Measurements from ENCODE around the gene MBOAT1. TPM values are rescaled to one million over a fixed set of nuclear protein-coding genes. Genes with fewer than 3 reads are reported as not detected.

Gene MBOAT1
- total RNA-seq, 1 donor from 2014 or later: 6.6 TPM

DNA sequence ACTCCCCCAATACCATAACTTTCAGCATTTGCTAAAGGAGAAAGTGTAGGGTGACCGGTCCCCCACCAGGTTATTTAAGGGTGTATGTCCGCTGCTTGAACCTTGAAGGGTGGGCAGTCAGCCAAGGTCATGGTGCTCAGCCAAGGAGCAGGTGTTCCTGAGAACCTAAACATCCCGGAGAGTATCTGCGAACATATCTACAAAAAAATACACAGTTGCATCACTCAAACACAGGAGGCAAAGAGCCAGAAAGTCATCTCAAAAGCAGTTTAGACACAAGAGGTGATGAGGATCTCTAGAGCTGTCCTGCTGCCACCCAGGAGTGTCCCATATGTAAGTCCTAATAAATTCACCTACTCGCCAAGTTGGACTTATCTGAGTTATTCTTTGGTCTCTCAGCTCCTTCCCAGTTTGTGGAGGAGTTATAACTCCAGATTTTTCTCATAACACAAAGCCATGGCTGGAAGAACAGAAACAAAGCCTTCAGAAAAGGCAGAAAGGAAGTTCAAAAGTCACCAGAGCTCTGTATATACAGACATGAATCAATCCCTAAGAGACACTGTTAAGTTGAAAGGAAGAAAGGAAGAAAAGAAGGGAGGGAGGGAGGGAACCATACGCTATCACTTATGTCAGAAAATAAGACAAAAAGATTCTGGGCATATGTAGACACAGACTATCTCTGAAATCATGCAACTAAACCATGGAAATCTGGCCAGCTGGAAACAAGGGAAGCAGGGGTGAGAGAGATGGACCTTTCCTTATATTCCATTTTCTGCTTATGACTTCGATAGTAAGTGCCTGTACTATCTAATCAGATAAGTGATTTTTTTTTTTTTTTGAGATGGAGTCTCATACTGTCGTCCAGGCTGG is 11.3 kb downstream of the MBOAT1 start:
- Mint-ChIP-seq H3K36me3 (ENCODE audit: unreplicated experiment) (no peaks in the 10 kb centered on the region), H3K27me3 (ENCODE audit: unreplicated experiment) (no peaks in the 10 kb centered on the region), H3K27ac (ENCODE audit: unreplicated experiment) (no peak overlapping the region), H3K9me3 (ENCODE audit: unreplicated experiment) (no peaks in the 10 kb centered on the region), H3K4me1 (ENCODE audit: unreplicated experiment) (peaks cover 21% of the 10 kb centered on the region), H3K4me3 (ENCODE audit: unreplicated experiment) (no peak overlapping the region)
- no peak for DNase-seq (ENCODE audit: extremely low spot score, unreplicated experiment)
- TF ChIP-seq, protein P1, sequence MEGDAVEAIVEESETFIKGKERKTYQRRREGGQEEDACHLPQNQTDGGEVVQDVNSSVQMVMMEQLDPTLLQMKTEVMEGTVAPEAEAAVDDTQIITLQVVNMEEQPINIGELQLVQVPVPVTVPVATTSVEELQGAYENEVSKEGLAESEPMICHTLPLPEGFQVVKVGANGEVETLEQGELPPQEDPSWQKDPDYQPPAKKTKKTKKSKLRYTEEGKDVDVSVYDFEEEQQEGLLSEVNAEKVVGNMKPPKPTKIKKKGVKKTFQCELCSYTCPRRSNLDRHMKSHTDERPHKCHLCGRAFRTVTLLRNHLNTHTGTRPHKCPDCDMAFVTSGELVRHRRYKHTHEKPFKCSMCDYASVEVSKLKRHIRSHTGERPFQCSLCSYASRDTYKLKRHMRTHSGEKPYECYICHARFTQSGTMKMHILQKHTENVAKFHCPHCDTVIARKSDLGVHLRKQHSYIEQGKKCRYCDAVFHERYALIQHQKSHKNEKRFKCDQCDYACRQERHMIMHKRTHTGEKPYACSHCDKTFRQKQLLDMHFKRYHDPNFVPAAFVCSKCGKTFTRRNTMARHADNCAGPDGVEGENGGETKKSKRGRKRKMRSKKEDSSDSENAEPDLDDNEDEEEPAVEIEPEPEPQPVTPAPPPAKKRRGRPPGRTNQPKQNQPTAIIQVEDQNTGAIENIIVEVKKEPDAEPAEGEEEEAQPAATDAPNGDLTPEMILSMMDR (IDR thresholded peaks at IDR 0.05): no peak

DNA sequence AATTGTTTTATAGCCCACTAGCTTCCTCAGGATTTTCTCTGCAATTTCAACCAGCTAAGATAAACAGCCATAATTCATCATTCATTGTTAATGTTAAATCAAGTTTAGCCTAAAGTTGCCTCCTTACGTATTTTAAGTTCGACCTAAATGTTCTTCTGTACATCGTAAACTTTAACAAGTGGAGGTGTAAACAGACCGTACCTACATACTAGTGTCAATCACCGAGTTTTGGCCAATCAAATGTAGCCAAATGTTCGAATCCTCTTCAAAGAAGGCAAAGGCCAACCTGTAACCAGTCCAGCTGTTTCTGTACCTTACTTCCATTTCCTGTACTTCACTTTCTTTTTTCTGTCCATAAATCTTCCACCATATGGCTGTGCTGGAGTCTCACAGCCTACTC is 13.5 kb downstream of the MBOAT1 start:
- Mint-ChIP-seq H3K4me3 (ENCODE audit: unreplicated experiment) (no peak overlapping the region), H3K27me3 (ENCODE audit: unreplicated experiment) (no peaks in the 10 kb centered on the region), H3K36me3 (ENCODE audit: unreplicated experiment) (no peaks in the 10 kb centered on the region), H3K27ac (ENCODE audit: unreplicated experiment) (no peak overlapping the region), H3K9me3 (ENCODE audit: unreplicated experiment) (no peaks in the 10 kb centered on the region), H3K4me1 (ENCODE audit: unreplicated experiment) (peaks cover 17% of the 10 kb centered on the region)
- DNase-seq (ENCODE audit: extremely low spot score, unreplicated experiment): no peak
- TF ChIP-seq, protein P1 (IDR thresholded peaks at IDR 0.05): no peak

DNA sequence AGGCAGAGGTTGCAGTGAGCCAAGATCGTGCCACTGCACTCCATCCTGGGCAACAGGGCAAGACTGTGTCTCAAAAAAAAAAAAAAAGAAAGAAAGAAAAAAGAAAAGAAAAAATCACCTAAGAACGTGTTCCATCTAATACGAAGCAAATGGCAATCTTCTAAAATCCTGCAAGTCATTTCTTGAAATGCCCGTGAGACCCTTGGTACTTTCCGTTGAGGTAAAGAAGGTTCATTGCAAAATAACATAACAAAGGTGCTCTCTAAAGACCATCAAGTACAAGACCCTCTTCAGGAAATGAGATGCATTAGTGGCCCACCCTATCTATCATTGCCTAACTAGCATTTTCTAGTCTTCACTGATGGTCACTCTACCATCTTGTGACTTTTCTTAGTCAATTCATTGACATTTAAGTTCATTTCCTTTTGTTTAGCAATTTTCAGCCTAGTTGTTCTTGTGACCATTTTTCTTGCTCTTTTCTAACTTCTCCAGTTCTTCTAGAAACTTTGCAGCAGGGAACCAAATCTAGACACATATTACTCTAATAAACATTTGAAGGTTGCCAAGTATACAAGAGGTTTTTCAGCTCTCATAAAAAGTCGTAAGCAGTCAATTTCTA is 14.0 kb downstream of the MBOAT1 start:
- TF ChIP-seq, protein P1 (IDR thresholded peaks at IDR 0.05): no peak
- H3K27ac Mint-ChIP-seq (ENCODE audit: unreplicated experiment): no peak overlapping the region
- no peaks in the 10 kb centered on the region for H3K9me3 Mint-ChIP-seq (ENCODE audit: unreplicated experiment)
- H3K4me1 Mint-ChIP-seq (ENCODE audit: unreplicated experiment): peaks cover 17% of the 10 kb centered on the region
- no peaks in the 10 kb centered on the region for H3K36me3 Mint-ChIP-seq (ENCODE audit: unreplicated experiment)
- no peaks in the 10 kb centered on the region for H3K27me3 Mint-ChIP-seq (ENCODE audit: unreplicated experiment)
- no peak overlapping the region for H3K4me3 Mint-ChIP-seq (ENCODE audit: unreplicated experiment)
- no peak for DNase-seq (ENCODE audit: extremely low spot score, unreplicated experiment)

DNA sequence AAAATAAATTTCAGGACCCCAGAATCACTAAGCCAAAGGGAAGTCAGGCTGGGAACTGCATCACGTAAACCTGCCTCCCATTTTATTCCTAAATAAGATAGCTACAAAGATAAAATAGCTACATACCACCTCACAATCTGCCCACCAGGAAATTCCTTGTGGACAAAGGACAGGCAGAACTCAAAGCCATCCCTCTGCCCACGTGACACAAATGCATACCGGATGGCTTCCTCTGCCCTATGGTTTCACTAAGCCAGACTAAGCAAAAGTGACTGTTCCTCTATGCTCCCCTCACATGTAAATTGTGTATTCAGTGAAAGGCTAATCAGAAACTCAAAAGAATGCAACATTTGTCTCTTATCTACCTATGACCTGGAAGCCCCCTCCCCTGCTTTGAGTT is 15.0 kb downstream of the MBOAT1 start:
- TF ChIP-seq, protein P1 (IDR thresholded peaks at IDR 0.05): no peak
- no peaks in the 10 kb centered on the region for H3K27me3 Mint-ChIP-seq (ENCODE audit: unreplicated experiment)
- no peaks in the 10 kb centered on the region for H3K9me3 Mint-ChIP-seq (ENCODE audit: unreplicated experiment)
- H3K36me3 Mint-ChIP-seq (ENCODE audit: unreplicated experiment): no peaks in the 10 kb centered on the region
- H3K4me1 Mint-ChIP-seq (ENCODE audit: unreplicated experiment): peaks cover 17% of the 10 kb centered on the region
- peak overlapping the region; percentile 42 for H3K27ac Mint-ChIP-seq (ENCODE audit: unreplicated experiment)
- no peak for DNase-seq (ENCODE audit: extremely low spot score, unreplicated experiment)
- no peak overlapping the region for H3K4me3 Mint-ChIP-seq (ENCODE audit: unreplicated experiment)

DNA sequence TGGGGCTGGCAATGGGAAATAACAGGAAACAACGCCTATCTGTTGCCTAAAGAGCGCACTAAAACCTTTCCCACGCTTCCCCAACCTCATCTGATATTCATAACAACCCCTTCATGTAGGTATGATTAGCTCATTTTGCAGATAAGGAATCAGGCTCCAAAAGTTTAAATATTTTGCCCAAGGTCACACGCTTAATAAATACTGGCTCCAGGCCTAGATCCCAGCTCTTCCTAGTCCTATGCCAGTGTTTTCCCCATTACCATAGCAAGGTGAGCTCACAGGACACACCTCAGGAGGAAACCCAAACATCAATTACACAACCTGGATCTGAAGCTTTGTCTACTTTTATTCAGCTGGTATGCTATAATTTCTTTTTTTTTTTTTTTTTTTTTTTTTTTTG is 19.6 kb downstream of the MBOAT1 start:
- no peak for DNase-seq (ENCODE audit: extremely low spot score, unreplicated experiment)
- H3K27me3 Mint-ChIP-seq (ENCODE audit: unreplicated experiment): no peaks in the 10 kb centered on the region
- no peak overlapping the region for H3K4me3 Mint-ChIP-seq (ENCODE audit: unreplicated experiment)
- TF ChIP-seq, protein P1 (IDR thresholded peaks at IDR 0.05): no peak
- H3K4me1 Mint-ChIP-seq (ENCODE audit: unreplicated experiment): peaks cover 18% of the 10 kb centered on the region
- H3K9me3 Mint-ChIP-seq (ENCODE audit: unreplicated experiment): no peaks in the 10 kb centered on the region
- H3K27ac Mint-ChIP-seq (ENCODE audit: unreplicated experiment): no peak overlapping the region
- H3K36me3 Mint-ChIP-seq (ENCODE audit: unreplicated experiment): no peaks in the 10 kb centered on the region
